B cell (primary cell): ENCODE results near the gene WEE1.

Experiments
- CTCF ChIP-seq: fragments of 200-600 bp; IDR thresholded peaks from one replicate; pipeline ENCODE4 v1.8.0; 2022; ENCODE audit warnings: antibody characterized with exemption, mild to moderate bottlenecking
- EZH2 ChIP-seq: IDR thresholded peaks from 2 replicates; pipeline ENCODE4 v1.6.1; 2012; ENCODE audit warnings: borderline replicate concordance, low read depth, mild to moderate bottlenecking, moderate library complexity, low read length; ENCODE audit not compliant: insufficient read depth, poor library complexity, severe bottlenecking

- TF ChIP-seq CTCF: no peak
- no peak for TF ChIP-seq EZH2
These were observed 43.4 kb downstream of the WEE1 start for GRCh38 chr11:9616858-9617257.
